Neuron (in vitro differentiated cells): ENCODE results near the gene PLCB4.

Experiments used
- H2AFZ ChIP-seq: one replicate; pipeline ENCODE4 v1.6.1; 2013; ENCODE audit warnings: low read depth, mild to moderate bottlenecking, inconsistent platforms, low read length, moderate library complexity
- H3K27me3 ChIP-seq: one replicate; pipeline ENCODE4 v1.6.1; 2013; ENCODE audit warnings: low read length; ENCODE audit not compliant: insufficient read depth
- H3K36me3 ChIP-seq: one replicate; pipeline ENCODE4 v1.6.1; 2013; ENCODE audit warnings: low read length; ENCODE audit not compliant: insufficient read depth
- H3K4me1 ChIP-seq: one replicate; pipeline ENCODE4 v1.6.1; 2013; ENCODE audit warnings: low read length; ENCODE audit not compliant: insufficient read depth
- H3K4me3 ChIP-seq: 2 replicates; pipeline ENCODE4 v1.5.1; 2013; ENCODE audit warnings: mild to moderate bottlenecking, low read length, moderate library complexity
- H3K9me3 ChIP-seq: one replicate; pipeline ENCODE4 v1.6.1; 2013; ENCODE audit warnings: low read length

The PLCB4 gene

GRCh38 chr20:9068841-9069663, at the start of gene PLCB4:
TSS of gene PLCB4 (plus strand) at chr20:9069087. CDS start at chr20:9307815, 238,728 bp downstream.
- H2AFZ ChIP-seq: peak within 1 kb of the TSS; percentile 64
- peaks cover 44% of the 10 kb centered on the region for H3K4me1 ChIP-seq
- H3K9me3 ChIP-seq: no peaks in the 10 kb centered on the region
- H3K4me3 ChIP-seq: peak within 1 kb of the TSS; percentile 96
- no peaks in the 10 kb centered on the region for H3K27me3 ChIP-seq
- H3K36me3 ChIP-seq: no peaks in the 10 kb centered on the region

- H2AFZ ChIP-seq: no peak overlapping the region
These were observed 49.1 kb upstream of the PLCB4 start for GRCh38 chr20:9019833-9020232.

GRCh38 chr20:9021216-9021615, 47.7 kb upstream of the PLCB4 start:
- H3K27me3 ChIP-seq: no peaks in the 10 kb centered on the region
- H3K4me1 ChIP-seq: peaks cover 3% of the 10 kb centered on the region

More at GRCh38 chr20:9019833-9020232, 49.1 kb upstream of the PLCB4 start:
- H3K27me3 ChIP-seq: no peaks in the 10 kb centered on the region
- no peaks in the 10 kb centered on the region for H3K9me3 ChIP-seq
- no peaks in the 10 kb centered on the region for H3K36me3 ChIP-seq
- H3K4me3 ChIP-seq: no peak overlapping the region
- peaks cover 11% of the 10 kb centered on the region for H3K4me1 ChIP-seq

GRCh38 chr20:9021699-9022098, 47.2 kb upstream of the PLCB4 start:
- Histone ChIP-seq H2AFZ (no peak overlapping the region), H3K9me3 (no peaks in the 10 kb centered on the region), H3K4me3 (no peak overlapping the region), H3K27me3 (no peaks in the 10 kb centered on the region), H3K4me1 (peaks cover 3% of the 10 kb centered on the region), H3K36me3 (no peaks in the 10 kb centered on the region)

More at GRCh38 chr20:9021216-9021615, 47.7 kb upstream of the PLCB4 start:
- no peaks in the 10 kb centered on the region for H3K9me3 ChIP-seq
- H2AFZ ChIP-seq: no peak overlapping the region
- no peak overlapping the region for H3K4me3 ChIP-seq
- no peaks in the 10 kb centered on the region for H3K36me3 ChIP-seq

GRCh38 chr20:9022376-9022775, 46.5 kb upstream of the PLCB4 start:
- H3K4me3 ChIP-seq: no peak overlapping the region
- no peaks in the 10 kb centered on the region for H3K36me3 ChIP-seq
- H3K27me3 ChIP-seq: no peaks in the 10 kb centered on the region

GRCh38 chr20:9024606-9025005, 44.3 kb upstream of the PLCB4 start:
- Histone ChIP-seq H3K4me3 (no peak overlapping the region), H3K36me3 (no peaks in the 10 kb centered on the region), H3K4me1 (peaks cover 3% of the 10 kb centered on the region), H3K9me3 (no peaks in the 10 kb centered on the region), H2AFZ (no peak overlapping the region), H3K27me3 (no peaks in the 10 kb centered on the region)

More at GRCh38 chr20:9022376-9022775, 46.5 kb upstream of the PLCB4 start:
- no peak overlapping the region for H2AFZ ChIP-seq
- no peaks in the 10 kb centered on the region for H3K9me3 ChIP-seq
- peaks cover 3% of the 10 kb centered on the region for H3K4me1 ChIP-seq

GRCh38 chr20:9025011-9025410, 43.9 kb upstream of the PLCB4 start:
- H3K4me1 ChIP-seq: peaks cover 3% of the 10 kb centered on the region
- H3K9me3 ChIP-seq: no peaks in the 10 kb centered on the region
- no peak overlapping the region for H2AFZ ChIP-seq
- H3K36me3 ChIP-seq: no peaks in the 10 kb centered on the region
- no peak overlapping the region for H3K4me3 ChIP-seq
- no peaks in the 10 kb centered on the region for H3K27me3 ChIP-seq

- no peaks in the 10 kb centered on the region for H3K27me3 ChIP-seq
- H3K4me3 ChIP-seq: no peak overlapping the region
- H2AFZ ChIP-seq: no peak overlapping the region
- peaks cover 3% of the 10 kb centered on the region for H3K4me1 ChIP-seq
- no peaks in the 10 kb centered on the region for H3K36me3 ChIP-seq
- H3K9me3 ChIP-seq: no peaks in the 10 kb centered on the region
These were observed 43.2 kb upstream of the PLCB4 start for GRCh38 chr20:9025643-9026042.

GRCh38 chr20:9027626-9028025, 41.3 kb upstream of the PLCB4 start:
- H2AFZ ChIP-seq: no peak overlapping the region
- no peak overlapping the region for H3K4me3 ChIP-seq
- no peaks in the 10 kb centered on the region for H3K36me3 ChIP-seq
- H3K9me3 ChIP-seq: no peaks in the 10 kb centered on the region
- no peaks in the 10 kb centered on the region for H3K27me3 ChIP-seq
- no peaks in the 10 kb centered on the region for H3K4me1 ChIP-seq

- H3K9me3 ChIP-seq: no peaks in the 10 kb centered on the region
- H3K4me1 ChIP-seq: no peaks in the 10 kb centered on the region
- no peaks in the 10 kb centered on the region for H3K36me3 ChIP-seq
- H3K27me3 ChIP-seq: no peaks in the 10 kb centered on the region
- no peak overlapping the region for H3K4me3 ChIP-seq
- H2AFZ ChIP-seq: no peak overlapping the region
These were observed 40.5 kb upstream of the PLCB4 start for GRCh38 chr20:9028419-9028818.

GRCh38 chr20:9031991-9032390, 36.9 kb upstream of the PLCB4 start:
- Histone ChIP-seq H3K4me3 (no peak overlapping the region), H2AFZ (no peak overlapping the region), H3K9me3 (no peaks in the 10 kb centered on the region), H3K4me1 (no peaks in the 10 kb centered on the region), H3K36me3 (no peaks in the 10 kb centered on the region), H3K27me3 (no peaks in the 10 kb centered on the region)

GRCh38 chr20:9032758-9033157, 36.1 kb upstream of the PLCB4 start:
- H3K9me3 ChIP-seq: no peaks in the 10 kb centered on the region
- no peak overlapping the region for H2AFZ ChIP-seq
- no peak overlapping the region for H3K4me3 ChIP-seq
- no peaks in the 10 kb centered on the region for H3K27me3 ChIP-seq
- H3K36me3 ChIP-seq: no peaks in the 10 kb centered on the region
- no peaks in the 10 kb centered on the region for H3K4me1 ChIP-seq

GRCh38 chr20:9035126-9035525, 33.8 kb upstream of the PLCB4 start:
- Histone ChIP-seq H3K9me3 (no peaks in the 10 kb centered on the region), H2AFZ (no peak overlapping the region), H3K4me1 (no peaks in the 10 kb centered on the region), H3K36me3 (no peaks in the 10 kb centered on the region), H3K4me3 (no peak overlapping the region), H3K27me3 (no peaks in the 10 kb centered on the region)

- no peaks in the 10 kb centered on the region for H3K36me3 ChIP-seq
- no peaks in the 10 kb centered on the region for H3K9me3 ChIP-seq
- H3K4me1 ChIP-seq: peaks cover 5% of the 10 kb centered on the region
- no peak overlapping the region for H2AFZ ChIP-seq
- no peaks in the 10 kb centered on the region for H3K27me3 ChIP-seq
- H3K4me3 ChIP-seq: no peak overlapping the region
These were observed 32.3 kb upstream of the PLCB4 start for GRCh38 chr20:9036593-9036992.
